HG03135 (cell line): Measurements from ENCODE around the gene DNAJC8.
A peak's percentile ranks its signal among the peaks of the same experiment; 100 is the strongest.

Source experiments
- ATAC-seq: cut with Tn5 transposase; IDR thresholded peaks from one replicate; pipeline ENCODE4 v1.9.1; 2021; ENCODE audit warnings: mild to moderate bottlenecking, moderate library complexity; ENCODE audit not compliant: unreplicated experiment

Gene DNAJC8, protein sequence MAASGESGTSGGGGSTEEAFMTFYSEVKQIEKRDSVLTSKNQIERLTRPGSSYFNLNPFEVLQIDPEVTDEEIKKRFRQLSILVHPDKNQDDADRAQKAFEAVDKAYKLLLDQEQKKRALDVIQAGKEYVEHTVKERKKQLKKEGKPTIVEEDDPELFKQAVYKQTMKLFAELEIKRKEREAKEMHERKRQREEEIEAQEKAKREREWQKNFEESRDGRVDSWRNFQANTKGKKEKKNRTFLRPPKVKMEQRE

DNA sequence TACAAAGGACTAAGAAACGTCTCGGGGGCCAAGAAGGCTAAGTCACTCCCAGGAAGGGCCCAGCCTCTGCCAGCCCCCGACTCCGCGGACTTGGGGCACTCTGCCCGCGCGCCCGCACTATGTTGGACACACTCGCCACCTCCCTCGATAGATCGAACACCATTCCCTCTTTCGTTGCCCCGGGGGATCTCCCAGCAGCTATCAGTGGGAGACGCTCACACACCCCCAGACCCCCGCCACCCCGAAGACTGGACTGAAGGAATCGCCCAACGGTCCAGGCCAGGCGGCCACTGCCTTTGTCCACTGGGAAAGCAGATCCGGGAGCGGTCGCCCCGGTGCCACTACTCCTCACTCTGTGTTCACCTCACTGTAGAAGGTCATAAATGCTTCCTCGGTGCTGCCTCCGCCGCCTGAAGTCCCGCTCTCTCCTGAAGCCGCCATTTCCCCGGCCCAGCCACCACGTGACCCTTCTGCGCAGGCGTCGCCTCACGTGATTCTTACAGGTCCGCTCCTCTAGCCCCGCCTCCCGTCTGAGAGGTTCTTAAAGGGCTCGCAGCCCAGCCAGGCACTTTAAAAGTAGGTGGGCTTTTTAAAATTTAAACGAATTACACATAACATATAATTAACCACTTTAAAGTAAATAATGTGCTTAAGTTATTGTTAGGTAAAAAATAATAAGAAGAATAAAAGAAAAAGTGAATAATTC lies at the start of gene DNAJC8:
DNAJC8 (minus strand) TSS at position 472 of the 706 bp plus-strand sequence; CDS start at position 441, 31 bp downstream.
- ATAC-seq = peak; percentile 49

- no peak for ATAC-seq
Measured at GRCh38 chr1:28281608-28282425, 49.0 kb upstream of the DNAJC8 start.

DNA sequence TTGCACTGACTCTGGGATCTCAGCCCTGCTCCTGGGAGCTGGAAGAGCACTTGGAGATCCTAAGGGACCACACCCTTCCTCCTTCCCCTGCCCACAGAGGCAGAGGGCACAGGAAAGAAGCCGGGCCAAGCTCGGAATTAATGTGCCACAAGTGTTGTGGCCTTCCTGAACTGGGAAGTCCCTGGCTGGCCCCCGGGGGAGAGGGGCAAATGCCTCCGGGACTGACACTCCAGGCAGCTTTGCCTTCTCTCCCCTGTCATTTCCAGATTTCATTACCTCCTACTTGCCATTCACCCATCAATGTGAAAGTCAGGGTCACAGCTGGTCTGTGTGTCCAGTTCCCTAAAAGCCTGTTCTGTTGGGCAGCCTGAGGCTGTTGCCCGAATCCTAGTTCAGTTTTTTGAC lies 48.1 kb upstream of the DNAJC8 start:
- ATAC-seq = no peak

DNA sequence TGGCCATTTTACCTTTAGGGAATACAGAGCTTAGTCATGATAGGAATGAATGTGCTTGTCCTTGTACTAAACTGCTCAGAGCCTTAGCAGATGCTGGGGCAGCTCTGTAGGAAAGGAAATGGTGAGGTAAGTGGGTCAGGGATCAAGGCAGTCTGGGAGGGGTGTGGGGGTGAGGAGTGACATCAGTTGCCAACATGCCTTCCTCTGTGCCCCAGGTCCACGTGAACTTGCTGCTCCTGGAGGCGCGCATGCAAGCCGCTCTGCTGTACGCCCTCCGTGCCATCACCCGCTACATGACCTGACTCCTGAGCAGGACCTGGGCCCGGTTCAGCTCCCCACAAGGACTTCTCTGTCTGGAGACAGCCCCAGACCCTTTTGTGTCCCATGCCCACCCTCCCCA lies 47.7 kb upstream of the DNAJC8 start:
- no peak for ATAC-seq

DNA sequence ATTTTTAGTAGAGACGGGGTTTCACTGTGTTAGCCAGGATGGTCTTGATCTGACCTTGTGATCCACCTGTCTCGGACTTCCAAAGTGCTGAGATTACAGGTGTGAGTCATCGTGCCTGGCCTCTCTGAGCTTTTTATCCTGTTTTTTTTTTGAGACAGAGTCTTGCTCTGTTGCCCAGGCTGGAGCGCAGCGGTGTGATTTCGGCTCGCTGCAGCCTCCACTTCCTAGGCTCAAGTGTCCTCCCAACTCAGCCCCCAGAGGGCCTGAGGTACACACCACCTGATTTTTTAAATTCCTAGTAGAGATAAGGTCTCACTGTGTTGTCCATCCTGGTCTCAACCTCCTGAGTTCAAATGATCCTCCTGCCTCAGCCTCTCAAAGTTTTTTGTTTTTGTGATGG lies 46.9 kb upstream of the DNAJC8 start:
- ATAC-seq = no peak

DNA sequence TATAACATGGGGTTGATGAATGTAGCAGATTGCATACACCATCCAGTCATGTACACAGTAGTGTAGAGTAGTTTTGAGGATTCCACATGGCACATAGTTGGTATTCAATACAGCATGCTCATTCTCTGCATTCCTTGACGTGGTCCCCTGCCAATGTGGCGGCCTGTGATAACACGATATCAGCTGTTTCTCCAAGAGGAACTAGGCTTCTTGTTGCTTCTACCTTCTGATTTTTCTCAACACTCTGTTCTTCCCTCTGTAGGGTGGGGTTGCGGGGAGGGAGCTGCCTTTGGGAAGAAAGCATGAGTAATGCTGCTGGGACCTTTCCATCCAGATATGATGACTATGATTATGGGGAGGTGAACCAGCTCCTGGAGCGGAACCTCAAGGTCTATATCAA lies 45.9 kb upstream of the DNAJC8 start:
- no peak for ATAC-seq

DNA sequence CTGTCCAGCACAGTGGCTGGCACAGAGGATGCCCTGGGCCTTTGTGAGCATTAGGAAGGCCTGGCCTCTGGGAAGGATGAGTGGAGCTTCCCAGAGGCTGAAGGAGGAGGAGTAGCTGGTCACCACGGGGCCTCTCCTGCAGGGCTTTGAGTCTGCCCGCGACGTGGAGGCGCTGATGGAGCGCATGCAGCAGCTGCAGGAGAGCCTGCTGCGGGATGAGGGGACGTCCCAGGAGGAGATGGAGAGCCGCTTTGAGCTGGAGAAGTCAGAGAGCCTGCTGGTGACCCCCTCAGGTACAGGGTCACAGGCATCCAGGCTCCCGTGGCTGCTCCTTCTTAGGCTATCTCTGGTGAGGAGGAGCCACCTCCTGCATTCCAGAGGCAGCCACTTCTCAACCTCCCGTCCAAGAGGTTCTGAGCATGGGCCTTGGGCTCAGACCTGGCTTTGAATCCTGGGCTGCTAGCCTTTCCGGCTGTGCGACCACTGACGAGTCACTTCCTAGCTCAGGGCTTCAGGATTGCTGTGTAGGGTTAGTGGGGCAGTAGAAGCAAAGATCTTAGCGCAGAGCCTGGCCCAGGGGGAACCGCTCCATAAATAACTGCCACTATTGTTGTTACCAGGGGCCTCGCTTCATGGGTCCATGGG lies 40.5 kb upstream of the DNAJC8 start:
- no peak for ATAC-seq

DNA sequence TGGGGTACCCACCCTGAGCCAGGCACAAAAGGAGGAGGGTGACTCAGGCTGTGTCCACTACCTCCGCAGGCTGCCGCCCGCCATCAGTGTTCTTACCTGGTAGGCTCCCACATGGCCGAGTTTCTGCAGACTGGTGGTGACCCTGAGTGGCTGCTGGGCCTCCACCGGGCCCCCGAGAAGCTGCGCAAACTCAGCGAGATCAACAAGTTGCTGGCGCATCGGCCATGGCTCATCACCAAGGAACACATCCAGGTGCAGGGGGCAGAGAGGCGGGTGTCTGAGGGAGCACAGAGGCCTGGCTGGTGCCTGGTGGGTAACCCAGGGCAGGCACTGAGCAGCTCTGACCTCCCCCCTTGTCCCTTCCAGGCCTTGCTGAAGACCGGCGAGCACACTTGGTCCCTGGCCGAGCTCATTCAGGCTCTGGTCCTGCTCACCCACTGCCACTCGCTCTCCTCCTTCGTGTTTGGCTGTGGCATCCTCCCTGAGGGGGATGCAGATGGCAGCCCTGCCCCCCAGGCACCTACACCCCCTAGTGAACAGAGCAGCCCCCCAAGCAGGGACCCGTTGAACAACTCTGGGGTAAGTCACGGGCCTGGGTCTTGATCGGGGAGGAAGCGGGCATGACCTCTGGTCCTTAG lies 39.5 kb upstream of the DNAJC8 start:
- no peak for ATAC-seq

DNA sequence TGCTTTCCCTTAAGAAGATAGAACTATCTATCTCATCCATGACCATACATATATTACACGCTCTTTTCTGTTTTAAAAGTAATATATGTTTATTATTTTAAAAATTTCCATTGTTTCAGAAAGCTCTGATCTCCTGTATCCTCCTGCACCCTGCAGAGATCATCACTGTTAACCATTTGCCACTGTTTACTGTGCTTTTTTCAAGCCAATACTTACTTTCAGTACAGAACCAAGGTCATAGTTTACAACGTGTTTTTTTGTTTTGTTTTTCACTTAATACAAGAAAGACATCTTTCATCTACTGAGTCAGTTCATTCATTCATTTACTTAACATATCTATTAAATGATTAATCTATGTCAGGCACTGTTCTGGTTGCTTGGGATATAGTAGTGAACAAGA lies 36.7 kb upstream of the DNAJC8 start:
- ATAC-seq = no peak

DNA sequence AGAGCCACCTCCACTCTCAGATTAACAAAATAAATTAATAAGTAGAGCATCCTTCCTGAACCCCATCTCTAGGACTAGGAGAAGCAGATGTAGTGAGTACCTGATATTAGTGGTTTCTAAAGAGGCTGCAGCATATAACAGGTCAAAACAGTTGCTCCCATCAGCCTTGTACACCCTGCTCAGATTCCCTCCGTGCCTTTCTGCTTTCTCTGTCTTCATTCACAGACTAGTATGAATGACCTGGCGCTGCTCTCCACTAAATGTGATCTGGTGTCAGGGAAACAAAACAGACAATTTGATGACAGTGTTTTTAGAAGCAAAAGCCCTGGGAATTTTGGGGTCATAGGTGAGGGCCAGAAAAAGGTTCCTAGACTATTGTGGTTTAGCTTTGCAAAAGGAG lies 34.8 kb upstream of the DNAJC8 start:
- ATAC-seq = no peak

- ATAC-seq = no peak
Measured at GRCh38 chr1:28266920-28267322, 34.1 kb upstream of the DNAJC8 start.

DNA sequence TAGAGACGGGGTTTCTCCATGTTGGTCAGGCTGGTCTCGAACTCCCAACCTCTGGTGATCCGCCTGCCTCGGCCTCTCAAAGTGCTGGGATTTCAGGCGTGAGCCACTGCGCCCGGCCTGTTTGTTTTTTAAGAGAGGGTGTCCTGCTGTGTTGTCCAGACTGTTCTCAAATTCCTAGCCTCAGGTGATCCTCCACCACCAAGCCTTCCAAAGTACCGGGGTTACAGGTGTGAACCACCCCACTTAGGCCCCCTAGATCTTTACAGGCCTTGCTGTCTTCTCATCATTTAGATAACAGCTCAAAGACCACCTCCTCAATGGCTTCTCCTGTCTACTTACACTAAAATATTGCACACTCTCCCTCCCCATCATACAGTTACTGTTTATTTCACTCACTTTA lies 32.7 kb upstream of the DNAJC8 start:
- ATAC-seq = no peak

DNA sequence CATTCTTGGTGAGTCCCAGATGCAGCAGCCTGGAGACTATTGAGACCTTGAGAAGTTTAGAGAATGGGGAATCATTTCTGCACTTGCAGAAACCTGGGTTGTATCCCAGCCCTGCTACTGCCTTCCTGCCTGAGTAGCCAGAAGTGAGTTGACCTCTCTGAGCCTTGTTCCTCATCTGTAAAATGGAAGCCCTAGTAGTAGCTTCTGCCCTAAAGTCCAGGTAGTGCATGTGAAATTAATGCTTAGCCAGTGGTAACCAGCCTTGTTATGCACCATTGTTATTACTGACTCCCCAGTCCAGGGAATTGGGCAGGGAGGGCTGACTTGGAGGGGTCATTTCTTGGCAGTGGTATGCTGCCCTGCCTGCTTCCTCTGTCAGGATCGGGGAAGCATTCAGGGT lies 32.1 kb upstream of the DNAJC8 start:
- ATAC-seq = no peak

DNA sequence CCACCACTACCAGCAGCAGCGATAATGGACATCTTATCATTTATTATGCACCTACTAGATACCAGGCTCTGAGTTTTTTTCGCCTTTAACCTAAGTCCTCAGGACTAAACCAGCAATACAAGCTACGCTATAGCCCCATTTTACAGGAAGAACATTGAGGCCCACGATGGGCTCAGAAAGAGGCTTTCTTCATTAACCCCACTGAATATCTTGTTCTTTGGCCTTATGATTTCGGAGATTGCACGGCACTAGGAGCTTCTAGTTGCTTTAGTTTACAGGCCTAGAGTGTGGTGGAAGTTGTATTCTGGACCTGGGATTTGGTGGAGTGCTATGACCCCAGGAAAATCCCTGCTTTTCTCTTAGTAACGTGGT lies 28.0 kb upstream of the DNAJC8 start:
- no peak for ATAC-seq

GRCh38 chr1:28259934-28260802 lies 27.3 kb upstream of the DNAJC8 start:
- peak; percentile 5 for ATAC-seq

- ATAC-seq = peak; percentile 93
Measured at GRCh38 chr1:28259252-28259933, 26.6 kb upstream of the DNAJC8 start, which contains the start of gene SESN2. TSS of gene SESN2 (plus strand) at chr1:28259518. CDS start at chr1:28259848, 330 bp downstream.

DNA sequence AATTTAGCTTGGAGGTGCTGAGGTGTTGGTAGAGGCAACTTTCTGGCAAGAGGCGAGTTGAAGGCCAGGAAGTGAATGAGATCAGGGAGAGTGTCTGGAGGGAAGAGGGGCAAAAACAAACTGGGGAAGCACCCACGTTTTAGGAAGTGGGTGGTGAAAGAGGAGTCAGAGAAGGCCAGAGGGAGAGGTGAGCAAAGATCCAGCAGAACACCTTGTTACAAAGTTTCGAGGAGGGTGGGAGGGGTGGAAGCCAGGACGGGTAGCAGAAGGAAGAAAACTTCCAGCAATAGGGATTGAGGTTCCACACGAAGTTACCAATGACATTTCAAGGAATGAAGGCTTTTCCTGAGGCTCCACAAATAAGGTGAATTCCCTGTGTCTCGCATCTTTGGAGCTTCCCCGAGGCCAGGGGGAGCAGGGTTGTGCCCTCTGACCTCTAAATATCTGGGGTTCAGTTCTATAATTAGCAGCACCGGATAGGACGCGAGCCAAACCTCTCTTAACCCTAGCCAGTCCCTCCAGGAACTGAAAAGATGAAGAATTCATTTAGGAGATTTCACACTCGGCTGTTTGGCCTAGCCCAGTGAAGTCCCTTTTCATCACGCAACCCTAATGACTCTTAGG lies 25.9 kb upstream of the DNAJC8 start:
- peak; percentile 4 for ATAC-seq

DNA sequence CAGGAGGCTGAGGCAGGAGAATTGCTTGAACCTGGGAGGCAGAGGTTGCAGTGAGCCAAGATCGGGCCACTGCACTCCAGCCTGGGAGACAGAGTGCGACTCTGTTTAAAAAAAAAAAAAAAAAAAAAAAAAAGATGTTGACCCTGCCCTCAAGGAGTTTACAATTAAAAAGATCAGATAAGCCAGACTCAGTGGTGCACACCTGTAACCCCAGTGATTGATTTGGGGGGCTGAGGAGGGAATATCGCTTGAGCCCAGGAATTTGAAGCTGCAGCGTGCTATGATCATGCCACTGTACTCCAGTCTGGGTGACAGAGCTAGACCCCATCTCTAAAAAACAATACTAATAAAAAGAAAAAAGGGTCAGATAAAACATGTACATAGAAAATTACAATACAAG lies 24.9 kb upstream of the DNAJC8 start:
- no peak for ATAC-seq
